AG04450 (cell line): ENCODE data around the gene ANKRD39. TPM values are rescaled to one million over a fixed set of nuclear protein-coding genes. Genes with fewer than 3 reads are reported as not detected.

Experiments
- CTCF ChIA-PET: fragments of 300-600, 350-600 bp; formaldehyde crosslinking; extraction: SDS; loops from one replicate; lab custom pipeline; 2022; ENCODE audit warnings: antibody characterized with exemption, inconsistent platforms; lab: Charles Lee
- POLR2A ChIA-PET: fragments of 350-600 bp; formaldehyde crosslinking; extraction: SDS; loops from one replicate; lab custom pipeline; 2021; ENCODE audit warnings: antibody characterized with exemption, inconsistent platforms; lab: Yijun Ruan, JAX
- DNase-seq: peaks from one replicate; pipeline ENCODE4 v3.0.0-alpha.2; 2011; ENCODE audit warnings: low read depth, low spot score
- H3K27ac ChIP-seq: one replicate; pipeline ENCODE4 v1.5.1; 2012; ENCODE audit warnings: low read depth, low read length, control low read depth
- H3K27me3 ChIP-seq: one replicate; pipeline ENCODE4 v1.6.0; 2012; ENCODE audit warnings: low read length; ENCODE audit not compliant: control insufficient read depth, insufficient read depth
- H3K4me3 ChIP-seq: 2 replicates; pipeline ENCODE4 v1.5.1; 2011; ENCODE audit warnings: mild to moderate bottlenecking, low read depth, low read length, control low read depth
- H3K9me3 ChIP-seq: 2 replicates; pipeline ENCODE4 v1.5.1; 2012; ENCODE audit warnings: low read length; ENCODE audit not compliant: control insufficient read depth, insufficient read depth
- CTCF ChIP-seq: IDR thresholded peaks from 2 replicates; pipeline ENCODE4 v1.5.1; 2011; ENCODE audit warnings: low read depth, low read length, control low read depth, inconsistent platforms
- polyA plus RNA-seq: library from polyadenylated mRNA; depleted of rRNA; stranded (reverse); fragments of >200 nt; gene quantifications from 2 replicates; pipeline ENCODE4 v1.2.3, GENCODE V29; 2011

The ANKRD39 gene
- polyA plus RNA-seq, 1 experiment: 3.8 TPM

- CTCF ChIA-PET: interaction anchor here (0.6 to 4.3 kb wide), 8 partner anchors 10 to 46 kb away, joined by 3 to 23 read pairs (median 4); partner anchors contain the start of gene ANKRD39
- Histone ChIP-seq H3K27me3 (no peaks in the 10 kb centered on the region), H3K4me3 (peak within 1 kb of the TSS; percentile 66), H3K9me3 (no peaks in the 10 kb centered on the region), H3K27ac (peak within 1 kb of the TSS; percentile 21)
- TF ChIP-seq CTCF: peak; percentile 54
- DNase-seq: peak; percentile 64
- POLR2A ChIA-PET: interaction anchor here (1.0 to 1.4 kb wide), 3 partner anchors 18 to 53 kb away, joined by 3 to 4 read pairs (median 3); partner anchors contain the start of gene ANKRD39
Observed at GRCh38 chr2:96816127-96816835, 41.5 kb downstream of the ANKRD39 start, which contains the start of gene CNNM3. Gene CNNM3, plus strand, starts transcription at chr2:96816268. Its CDS starts 10 bp downstream, at chr2:96816278.

- Histone ChIP-seq H3K27ac (peak overlapping the region; percentile 21), H3K27me3 (no peaks in the 10 kb centered on the region), H3K4me3 (peak overlapping the region; percentile 63), H3K9me3 (no peaks in the 10 kb centered on the region)
- DNase-seq: no peak
- CTCF ChIA-PET: interaction anchor here (0.8 to 4.3 kb wide), 3 partner anchors 9 to 42 kb away, joined by 5 to 23 read pairs (median 6); partner anchors contain the start of gene ANKRD39
- POLR2A ChIA-PET: interaction anchor here (1.0 to 1.4 kb wide), 2 partner anchors 19 to 52 kb away, joined by 3 read pairs; no protein-coding TSS in a partner anchor
- no peak for TF ChIP-seq CTCF
Observed at GRCh38 chr2:96815326-96816126, 42.3 kb downstream of the ANKRD39 start.

GRCh38 chr2:96813656-96814055 is 44.2 kb downstream of the ANKRD39 start:
- no peak for TF ChIP-seq CTCF
- Histone ChIP-seq H3K9me3 (no peaks in the 10 kb centered on the region), H3K4me3 (no peak overlapping the region), H3K27me3 (no peaks in the 10 kb centered on the region), H3K27ac (no peak overlapping the region)
- DNase-seq: no peak
- CTCF ChIA-PET: interaction anchor here (0.6 to 4.3 kb wide), 3 partner anchors 13 to 1835 kb away, joined by 4 to 23 read pairs (median 4); partner anchors contain the start of gene ANKRD39
- POLR2A ChIA-PET: interaction anchor here (0.6 kb wide), 1 partner anchor 55 kb away, joined by 3 read pairs; no protein-coding TSS in a partner anchor

GRCh38 chr2:96811917-96812316 is 45.9 kb downstream of the ANKRD39 start:
- H3K27ac ChIP-seq: no peak overlapping the region
- H3K9me3 ChIP-seq: no peaks in the 10 kb centered on the region
- ChIA-PET CTCF (interaction anchor here (0.6 to 1.1 kb wide), 2 partner anchors 9 to 202 kb away, joined by 3 read pairs; no protein-coding TSS in a partner anchor), POLR2A (no interaction called here)
- DNase-seq: no peak
- TF ChIP-seq CTCF: no peak
- H3K27me3 ChIP-seq: no peaks in the 10 kb centered on the region
- H3K4me3 ChIP-seq: no peak overlapping the region
